CD4-positive, alpha-beta T cell treated with Interleukin-6 at 100 ng/mL for 8 hours (primary cell): Measurements from ENCODE around the gene MSI2.

ENCODE experiments used
- DNase-seq: peaks from one replicate; pipeline ENCODE4 v3.0.0-alpha.2; 2020; ENCODE audit warnings: mixed read lengths, low spot score

The MSI2 gene

GRCh38 chr17:57395721-57396321 is 139.5 kb downstream of the MSI2 start:
- no peak for DNase-seq

DNA sequence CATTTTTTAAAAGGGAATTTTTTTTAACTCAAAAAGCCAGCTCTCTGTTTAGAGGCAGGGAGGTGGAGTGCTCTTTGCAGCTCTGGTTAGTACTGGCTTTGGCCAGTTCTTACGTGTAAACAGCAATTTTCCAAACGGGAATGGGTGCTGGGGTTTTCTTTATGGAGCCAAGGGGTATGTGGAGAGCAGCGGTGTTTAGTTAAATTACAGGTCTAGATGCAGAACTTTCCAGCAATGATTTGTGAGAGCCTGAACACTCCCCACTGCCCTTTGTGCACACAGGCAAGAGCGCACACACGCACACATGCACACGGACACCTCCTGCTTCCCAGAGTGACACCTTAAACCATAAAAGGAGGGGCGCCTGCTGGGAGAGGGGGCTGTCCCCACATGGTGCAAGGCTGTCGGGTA is 140.2 kb downstream of the MSI2 start:
- no peak for DNase-seq

- no peak for DNase-seq
Observed at GRCh38 chr17:57397402-57397801, 141.1 kb downstream of the MSI2 start.

GRCh38 chr17:57399690-57400089 is 143.4 kb downstream of the MSI2 start:
- no peak for DNase-seq

DNA sequence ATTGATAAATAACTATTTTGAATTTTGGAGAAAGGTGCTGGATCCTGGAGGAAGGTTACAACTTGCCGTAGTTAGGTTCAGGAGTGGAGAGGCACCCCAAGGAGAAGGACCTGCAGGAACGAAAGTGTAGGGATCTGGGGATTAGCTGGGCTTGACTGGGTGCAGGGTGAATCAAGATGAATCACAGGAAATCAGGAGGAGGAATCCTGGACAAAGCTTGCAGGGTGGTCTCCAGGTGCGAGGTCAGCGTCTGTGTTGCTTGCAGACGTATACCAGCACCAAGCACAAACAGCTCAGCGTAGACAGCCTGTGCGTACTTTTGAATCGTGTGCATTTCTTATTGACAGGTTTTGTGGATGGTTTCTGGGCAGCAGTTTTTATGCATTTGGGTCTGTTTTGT is 144.3 kb downstream of the MSI2 start:
- DNase-seq: no peak

DNA sequence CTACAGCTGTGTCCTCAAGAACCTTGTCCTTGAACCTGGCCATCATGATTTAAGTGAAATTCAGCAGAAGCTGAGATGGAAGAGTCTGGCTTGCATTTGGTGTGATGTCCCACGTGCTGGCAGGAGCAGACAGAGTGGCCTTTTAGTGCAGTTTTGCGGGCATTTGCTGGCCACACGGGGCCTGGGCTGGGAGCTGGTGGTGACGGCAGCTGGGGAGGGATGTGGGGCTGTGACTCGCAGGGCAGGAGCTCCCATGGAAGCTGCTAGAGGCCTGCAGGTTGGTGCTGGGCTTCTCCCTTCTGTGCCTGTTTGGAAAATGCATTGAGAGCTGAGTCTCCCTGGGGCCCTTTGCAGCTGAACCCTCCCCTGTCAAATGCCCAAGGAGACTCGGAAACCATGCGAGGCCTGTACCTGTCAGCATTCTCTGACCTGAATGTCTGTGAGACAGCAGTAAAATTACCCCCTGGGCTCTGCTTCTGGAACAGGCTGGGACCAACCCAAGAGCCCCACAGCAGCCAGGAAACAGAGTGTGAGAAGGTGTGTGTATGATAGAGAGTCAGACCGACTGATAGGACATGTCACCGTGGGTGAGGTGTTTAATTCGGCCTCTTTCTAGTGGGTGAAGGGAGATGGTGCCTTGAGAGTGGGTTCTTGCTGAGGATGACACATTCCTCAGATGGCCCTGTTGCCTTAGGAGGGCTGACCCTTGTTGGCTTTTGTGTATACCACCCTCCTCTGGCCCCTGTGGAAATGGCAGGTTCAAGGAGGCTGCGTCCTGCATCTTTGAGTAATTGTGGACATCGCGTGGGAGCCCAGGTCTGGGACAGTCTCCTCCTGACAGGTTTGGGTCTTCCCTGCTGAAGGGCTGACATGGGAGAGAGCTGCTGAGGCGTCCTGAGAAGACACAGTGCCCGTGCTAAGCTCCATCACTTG is 145.5 kb downstream of the MSI2 start:
- DNase-seq: no peak

DNA sequence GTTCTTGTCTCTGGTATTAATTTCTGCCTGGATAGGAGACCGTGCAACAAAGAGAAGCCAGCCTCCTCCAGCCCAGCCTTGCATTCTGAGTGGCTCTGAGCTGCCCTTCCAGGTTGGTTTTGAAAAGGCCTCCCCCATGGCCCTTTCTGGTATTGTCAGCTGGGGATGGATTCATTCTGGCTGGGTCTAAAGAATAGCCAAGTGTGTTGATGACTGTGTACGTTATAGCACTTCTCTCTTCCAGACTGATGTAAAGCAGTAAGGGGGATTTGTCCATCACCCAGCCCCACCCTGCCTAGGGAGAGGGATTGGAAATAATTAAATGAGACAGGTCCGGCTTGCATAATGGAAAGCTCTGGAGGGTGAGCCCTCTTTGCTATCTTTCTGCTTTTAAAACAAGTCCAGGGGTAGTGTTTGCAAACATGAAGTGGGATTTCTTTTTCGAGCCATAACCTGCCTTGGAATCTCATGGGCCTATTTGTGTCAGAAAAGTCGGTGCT is 146.4 kb downstream of the MSI2 start:
- no peak for DNase-seq

DNA sequence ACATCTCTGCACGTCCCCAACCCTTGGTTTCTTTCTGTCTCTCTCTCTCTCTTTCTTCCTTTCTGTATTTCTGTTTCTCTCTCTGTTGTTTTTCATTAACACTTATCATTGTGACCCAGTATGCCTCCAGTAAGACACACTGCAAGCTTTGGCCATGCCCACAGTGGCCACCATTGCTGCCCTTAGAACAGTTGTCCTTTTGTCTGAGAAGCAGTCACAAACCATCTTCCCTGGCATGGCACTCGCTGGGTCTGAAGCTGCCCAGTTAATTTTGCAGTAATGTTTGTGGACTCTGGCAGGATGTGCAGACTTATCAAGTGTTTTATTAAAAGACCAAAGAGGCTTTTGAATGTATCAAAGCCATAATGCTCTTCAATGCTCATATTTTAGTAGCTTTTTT is 146.9 kb downstream of the MSI2 start:
- DNase-seq: no peak

DNA sequence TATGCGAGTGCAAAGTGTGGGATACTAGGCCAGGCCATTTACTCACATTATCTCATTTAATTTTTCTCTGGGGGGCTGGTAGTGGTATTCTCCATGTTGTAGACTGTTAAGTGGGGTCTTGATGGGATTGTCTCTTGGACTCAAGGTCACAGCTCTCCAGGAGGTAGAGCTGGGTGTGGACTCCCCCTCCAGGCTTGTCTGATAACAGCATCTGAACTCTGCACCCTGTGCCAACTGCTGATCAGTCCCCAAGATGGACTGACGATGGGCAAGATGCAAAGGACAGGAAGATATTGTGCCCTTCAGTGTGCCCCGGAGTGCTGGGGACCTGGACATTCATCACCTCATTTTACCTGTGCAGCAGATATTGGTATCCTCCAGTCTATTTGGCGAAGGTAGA is 147.8 kb downstream of the MSI2 start:
- no peak for DNase-seq

GRCh38 chr17:57404795-57405490 is 148.6 kb downstream of the MSI2 start:
- DNase-seq: no peak

DNA sequence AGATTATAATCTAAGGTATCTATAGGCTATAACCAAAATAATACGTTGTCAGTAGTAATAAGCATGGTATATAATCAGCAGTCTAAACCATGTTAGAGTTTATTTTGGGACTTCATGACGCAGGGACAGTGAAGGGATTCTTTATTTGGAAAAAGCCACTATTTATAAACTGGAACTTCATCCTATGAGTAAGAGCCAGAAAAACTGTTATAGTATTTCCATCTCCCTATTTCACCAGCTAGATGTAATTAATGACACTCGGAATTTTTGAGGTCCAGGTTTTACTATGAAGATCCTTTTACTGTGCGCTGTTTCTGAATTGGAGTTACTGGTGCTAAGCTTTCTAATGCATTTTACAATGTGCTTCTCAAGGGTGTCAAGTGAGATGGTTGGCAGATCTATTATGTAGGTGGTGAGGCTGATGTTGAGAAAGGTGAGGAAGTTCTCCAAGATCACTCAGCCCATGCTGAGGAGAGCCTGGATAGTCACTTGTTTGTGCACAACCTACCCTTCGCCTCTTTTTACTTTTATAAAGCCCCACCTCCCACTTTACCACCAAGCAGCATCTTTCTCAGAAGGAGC is 149.3 kb downstream of the MSI2 start:
- DNase-seq: no peak

DNA sequence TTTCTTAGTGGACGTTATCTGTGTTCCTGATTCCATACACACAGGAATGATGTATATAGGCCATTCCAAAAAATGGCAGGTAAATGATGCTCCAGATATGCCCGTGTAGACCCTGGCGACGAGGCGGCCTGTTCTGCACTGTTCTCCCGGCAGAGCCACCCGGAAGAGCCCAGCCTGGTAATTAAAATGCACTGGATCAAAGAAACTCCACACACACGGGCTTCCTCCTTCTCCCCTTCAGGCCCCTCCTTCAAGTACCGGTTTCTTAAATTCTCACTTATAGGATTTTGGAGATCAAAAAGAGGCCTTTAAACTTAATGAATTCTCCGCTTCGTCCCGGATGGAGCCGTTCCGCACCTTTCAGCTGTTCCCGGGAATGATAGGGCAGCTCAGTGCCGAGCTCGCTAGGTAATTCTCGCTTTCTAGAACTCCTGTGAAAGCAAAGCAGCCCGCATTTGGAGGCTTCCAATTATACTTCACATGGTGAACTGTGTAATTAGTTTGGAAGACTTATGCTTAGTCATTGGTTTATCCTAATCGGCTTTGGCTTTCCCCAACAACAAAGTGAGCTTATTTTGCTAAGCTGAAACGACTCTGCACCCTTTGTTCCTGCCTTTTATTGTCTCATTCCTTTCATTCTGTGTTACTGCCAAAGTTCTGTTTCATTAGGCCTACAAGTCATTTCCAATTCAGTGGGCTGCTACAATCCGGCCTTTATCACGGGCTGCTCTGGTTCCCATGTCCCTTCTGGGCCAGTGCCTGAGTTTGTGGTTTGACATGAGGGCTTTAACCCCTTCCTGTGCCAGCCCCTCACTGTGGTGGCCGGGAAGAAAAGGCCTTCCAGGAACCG is 150.0 kb downstream of the MSI2 start:
- DNase-seq: no peak

DNA sequence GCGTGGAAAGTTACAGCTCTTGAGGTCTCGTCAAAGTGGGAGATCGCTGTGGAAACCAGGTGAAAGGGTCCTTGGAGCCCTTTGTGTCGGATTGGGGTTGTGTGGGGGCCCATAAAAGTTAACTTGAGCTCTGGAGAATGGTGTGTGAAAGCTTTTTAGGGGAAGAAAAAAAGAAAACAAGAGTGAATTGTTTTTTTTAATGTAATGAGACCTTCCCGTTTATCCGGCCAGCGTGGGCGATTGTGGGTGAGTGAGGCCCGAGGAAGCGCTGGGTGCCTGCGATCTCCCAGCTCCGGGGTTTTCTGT is 150.6 kb downstream of the MSI2 start:
- DNase-seq: no peak

DNA sequence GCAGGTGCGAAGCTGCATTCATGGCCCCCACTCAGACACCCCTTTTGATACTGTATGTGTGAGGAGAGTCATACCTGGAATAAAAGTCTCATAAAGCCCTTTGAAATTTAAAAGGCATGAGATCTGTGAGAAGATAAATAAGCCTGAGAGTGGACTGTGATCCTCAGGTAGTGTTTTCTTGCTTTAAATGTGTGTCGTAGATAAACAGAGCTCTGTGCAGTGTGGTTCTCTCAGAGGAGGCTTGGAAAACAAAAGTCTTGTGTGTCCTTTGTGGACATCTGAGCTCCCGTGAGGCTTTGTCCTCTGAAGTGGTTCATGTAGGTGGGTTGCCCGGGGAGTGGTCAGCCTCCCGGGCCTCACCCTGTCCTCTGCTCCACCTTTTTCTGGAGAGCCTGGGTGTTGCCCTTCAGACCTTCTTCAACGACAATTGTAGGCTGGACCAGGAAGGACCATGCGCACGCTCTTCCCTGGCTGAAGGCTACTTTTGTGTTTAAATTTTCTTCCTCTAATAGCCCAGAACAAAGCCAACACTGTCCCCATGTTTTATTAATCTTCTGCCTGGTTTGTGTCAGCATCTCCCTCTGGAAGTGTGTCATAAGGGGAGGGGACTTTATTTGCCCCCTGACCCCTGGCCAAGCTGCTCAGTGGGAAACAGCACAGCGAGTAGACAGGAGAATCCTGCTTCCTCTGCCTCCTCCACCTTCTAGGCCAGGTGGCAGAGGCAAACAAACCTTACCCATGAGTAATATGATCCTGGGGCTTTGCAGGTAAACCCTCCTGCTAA is 151.2 kb downstream of the MSI2 start:
- DNase-seq: no peak

- peak; percentile 14 for DNase-seq
Observed at GRCh38 chr17:57408071-57408811, 151.9 kb downstream of the MSI2 start.

GRCh38 chr17:57410169-57410568 is 153.8 kb downstream of the MSI2 start:
- no peak for DNase-seq

DNA sequence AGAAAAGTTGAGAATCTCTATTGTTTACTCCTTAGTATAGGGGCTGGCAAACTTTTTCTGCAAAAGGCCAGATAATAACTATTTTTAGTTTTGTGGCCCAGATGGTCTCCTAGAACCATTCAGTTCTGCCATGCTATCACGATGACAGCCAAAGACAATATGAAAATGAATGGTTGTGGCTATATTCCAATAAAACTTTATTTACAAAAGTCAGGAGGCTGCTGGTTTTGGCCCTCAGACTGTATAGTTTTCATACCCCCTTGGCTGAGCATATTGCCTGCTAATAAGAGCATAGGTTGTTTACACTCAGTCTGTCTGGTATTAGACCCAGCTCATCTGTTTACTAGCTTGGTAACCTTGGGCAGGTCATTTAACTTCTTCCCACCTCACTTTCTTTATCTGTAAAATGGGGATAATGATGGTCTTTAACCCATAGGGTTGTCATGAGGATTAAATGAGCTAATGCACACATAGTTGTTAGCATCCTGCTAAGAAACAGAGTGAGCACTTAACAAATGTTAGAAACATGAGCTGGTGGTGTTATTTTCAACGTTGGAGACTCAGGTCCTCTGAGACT is 156.3 kb downstream of the MSI2 start:
- DNase-seq: no peak

DNA sequence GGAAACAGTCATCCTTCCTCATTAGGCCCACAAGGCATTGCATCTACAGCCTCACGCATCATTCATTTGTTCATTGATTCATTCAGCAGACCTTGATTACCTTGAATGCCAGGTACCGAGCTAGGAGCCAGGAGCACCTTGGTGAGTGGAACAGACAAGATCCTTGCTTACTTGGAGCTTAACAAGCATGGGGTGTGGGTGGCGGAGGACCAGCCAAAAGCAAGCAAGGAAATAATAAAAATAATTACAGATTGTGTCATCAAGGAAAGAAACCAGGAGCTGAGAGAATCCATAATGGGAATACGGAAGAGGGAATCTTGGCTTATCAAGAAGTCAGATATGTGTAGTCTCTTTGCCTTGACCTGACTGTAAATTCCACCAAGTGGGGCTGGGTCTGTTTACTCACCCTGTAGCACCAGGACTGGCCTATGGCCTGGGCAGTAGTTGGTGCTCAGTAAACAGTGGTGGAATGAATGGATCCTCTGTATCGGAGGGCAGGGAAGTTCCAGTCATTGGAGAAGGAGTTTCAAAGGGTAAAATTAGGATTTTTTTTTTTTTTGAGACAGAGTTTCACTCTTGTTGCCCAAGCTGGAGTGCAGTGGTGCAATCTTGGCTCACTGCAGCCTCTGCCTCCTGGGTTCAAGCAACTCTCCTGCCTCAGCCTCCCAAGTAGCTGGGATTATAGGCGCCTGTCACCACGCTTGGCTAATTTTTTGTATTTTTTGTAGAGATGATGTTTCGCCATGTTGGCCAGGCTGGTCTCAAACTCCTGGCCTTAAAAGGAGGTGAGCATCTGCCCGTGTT is 157.7 kb downstream of the MSI2 start:
- DNase-seq: no peak

- no peak for DNase-seq
Observed at GRCh38 chr17:57415751-57416207, 159.5 kb downstream of the MSI2 start.
